ENCODE data around the gene MAST4. TPM values are rescaled to one million over a fixed set of nuclear protein-coding genes. Genes with fewer than 3 reads are reported as not detected.
A peak's percentile ranks its signal among the peaks of the same experiment; 100 is the strongest.

Gene MAST4
- total RNA-seq, 2 donors from 2014 or later = 41.1 to 64.8 TPM

DNA sequence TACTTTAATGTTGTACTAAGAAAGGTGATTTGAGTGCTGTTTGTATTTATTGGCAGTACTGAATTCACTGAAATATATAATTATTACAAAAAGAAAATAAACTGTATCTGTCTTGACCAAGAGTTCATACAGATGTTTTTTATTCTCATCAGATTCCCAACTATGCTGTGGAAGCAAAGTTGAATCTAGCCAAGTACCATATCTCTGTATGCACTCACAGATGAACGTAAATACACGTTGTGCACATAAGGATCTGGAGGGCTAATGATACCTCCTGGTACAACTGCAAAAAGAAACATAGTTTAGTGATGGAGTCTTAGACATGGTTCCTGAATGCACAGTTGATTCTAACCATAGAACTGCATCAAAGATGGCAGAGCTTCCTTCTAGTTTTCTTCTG lies 431.0 kb downstream of the MAST4 start:
- no peak for DNase-seq
- intact Hi-C loops (cut with DNase I) = no loop called here
- no peak for ATAC-seq

DNA sequence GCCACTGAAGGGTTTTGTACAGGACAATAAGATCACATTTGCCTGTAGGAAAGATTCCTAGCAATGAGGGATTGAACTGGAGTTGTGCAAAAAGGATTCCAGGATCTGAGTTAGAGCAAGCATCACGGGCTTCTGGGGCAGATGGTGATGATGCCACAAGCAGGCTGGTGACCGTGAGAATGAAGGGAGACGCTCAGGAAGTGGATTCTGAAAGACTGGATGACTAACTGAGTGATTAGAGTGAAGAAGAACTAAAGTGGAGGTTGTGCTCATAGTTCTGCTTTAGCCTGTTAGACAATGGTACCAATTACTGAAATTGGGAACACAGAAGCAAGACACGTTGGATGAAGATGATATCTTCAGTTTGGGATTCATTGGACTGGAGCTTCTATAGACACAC lies 432.2 kb downstream of the MAST4 start:
- ATAC-seq (no peak), DNase-seq (no peak)
- intact Hi-C loops (cut with DNase I) = no loop called here

DNA sequence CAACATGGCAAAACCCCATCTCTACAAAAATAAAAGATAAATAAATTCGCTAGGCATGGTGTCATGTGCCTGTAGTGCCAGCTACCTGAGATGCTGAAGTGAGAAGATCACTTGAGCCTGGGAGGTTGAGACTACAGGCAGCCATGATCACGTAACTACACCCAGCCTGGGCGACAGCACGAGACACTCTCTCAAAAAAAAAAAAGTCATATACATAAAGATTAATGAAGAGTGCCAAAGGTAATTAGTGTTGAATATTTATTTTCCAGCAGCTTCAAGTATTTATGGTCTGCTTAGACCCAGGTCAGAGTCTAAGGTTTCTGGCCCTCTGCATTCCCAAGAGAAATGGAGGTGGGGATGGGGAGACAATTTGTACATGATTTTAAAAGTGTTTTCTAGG lies 432.7 kb downstream of the MAST4 start:
- ATAC-seq (no peak), DNase-seq (no peak)
- intact Hi-C loops (cut with DNase I) = no loop called here

DNA sequence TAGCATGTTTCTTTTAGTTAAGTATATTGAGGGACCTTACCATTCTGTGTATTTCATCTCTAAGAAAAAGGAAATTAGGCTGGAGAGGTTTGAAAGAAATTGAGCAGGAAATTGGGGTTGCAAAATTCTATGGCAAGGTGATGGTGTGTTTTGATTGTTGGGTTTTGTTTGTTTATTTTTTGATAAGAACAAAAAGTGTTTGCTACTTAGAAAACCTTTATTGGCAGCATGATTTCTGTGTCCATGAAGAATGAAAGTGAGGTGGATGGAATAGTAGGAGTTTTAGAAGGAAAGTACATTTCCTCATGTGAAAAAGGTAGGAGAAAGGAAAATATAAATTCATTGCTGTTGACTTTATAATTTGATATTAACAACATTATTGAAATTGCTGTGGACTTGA lies 433.3 kb downstream of the MAST4 start:
- ATAC-seq (no peak), DNase-seq (no peak)
- intact Hi-C loops (cut with DNase I) = no loop called here

DNA sequence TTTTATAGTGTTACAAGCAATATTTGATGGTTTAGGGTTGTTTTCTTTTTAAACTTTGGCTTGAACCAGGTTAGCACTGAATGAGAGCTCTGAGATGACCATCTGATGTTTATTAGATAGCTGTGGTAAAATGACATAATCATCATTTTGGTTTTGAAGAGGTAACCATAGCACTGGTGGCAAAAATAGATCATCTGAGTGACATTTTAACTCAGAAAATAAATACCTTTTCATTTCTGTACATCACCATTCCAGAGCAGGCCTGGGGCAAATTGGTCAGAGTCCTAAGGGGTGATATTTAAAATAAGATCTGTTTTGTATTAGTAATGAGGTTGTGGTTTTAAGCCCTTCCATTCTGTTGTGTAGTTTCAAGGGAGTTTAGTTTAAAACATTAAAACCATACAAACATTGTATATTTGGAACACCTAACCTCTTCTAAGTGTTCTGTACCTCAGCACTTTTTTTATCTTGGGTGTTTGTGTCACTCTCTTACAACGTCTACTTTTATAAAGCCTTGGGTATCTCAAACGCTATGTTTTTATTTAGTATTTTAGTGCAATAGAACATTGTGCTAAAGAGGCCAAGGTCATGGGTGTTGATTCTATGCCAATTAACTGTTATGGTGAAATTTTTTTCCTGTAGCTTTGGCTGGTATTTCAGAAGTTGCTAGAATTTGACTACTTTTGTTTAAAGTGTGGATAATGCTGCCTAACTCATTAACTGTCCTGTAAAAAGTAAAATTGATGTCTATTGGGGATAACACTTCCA lies 434.3 kb downstream of the MAST4 start:
- intact Hi-C loops (cut with DNase I) = no loop called here
- no peak for ATAC-seq
- no peak for DNase-seq

DNA sequence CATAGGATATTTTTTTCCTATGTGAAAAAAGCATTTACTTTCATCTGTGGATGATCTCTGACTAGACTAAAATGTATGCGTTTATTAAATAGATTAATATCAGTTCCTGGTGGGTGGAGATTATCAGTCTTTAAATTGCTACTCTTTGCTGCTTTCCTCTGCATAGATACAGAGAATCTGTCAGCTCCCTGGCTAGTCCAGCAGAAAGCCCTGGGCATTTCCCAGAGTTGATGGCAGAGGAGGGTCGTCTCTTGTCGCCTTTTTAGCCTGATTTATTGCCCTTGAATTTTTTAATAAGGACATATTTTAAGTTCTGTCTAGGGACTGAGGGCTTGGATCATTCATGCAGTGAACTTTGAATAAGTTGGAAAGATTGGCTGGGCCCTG lies 434.9 kb downstream of the MAST4 start:
- intact Hi-C loops (cut with DNase I) = no loop called here
- peak in 1 of 2 donors; percentile 10 for ATAC-seq
- DNase-seq = no peak

DNA sequence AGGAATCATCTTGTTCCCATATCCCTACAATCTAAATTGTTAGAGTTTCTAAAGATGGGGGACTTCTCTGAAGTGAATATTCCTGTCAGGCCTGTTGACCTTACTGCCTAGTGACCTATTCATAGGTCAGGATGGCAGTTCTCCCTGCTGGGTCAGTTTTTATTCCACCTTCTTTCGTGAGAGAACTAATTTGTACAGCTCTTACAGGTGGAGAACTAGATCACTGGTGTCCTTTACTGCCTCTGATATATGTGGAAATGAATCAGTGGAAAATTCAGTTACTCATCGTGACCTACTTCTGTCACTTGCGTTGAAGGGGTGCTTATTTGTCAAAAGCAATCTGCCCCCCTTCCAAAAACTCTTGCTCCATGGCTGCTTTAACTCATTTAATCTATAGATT lies 435.5 kb downstream of the MAST4 start:
- intact Hi-C loops (cut with DNase I) = no loop called here

DNA sequence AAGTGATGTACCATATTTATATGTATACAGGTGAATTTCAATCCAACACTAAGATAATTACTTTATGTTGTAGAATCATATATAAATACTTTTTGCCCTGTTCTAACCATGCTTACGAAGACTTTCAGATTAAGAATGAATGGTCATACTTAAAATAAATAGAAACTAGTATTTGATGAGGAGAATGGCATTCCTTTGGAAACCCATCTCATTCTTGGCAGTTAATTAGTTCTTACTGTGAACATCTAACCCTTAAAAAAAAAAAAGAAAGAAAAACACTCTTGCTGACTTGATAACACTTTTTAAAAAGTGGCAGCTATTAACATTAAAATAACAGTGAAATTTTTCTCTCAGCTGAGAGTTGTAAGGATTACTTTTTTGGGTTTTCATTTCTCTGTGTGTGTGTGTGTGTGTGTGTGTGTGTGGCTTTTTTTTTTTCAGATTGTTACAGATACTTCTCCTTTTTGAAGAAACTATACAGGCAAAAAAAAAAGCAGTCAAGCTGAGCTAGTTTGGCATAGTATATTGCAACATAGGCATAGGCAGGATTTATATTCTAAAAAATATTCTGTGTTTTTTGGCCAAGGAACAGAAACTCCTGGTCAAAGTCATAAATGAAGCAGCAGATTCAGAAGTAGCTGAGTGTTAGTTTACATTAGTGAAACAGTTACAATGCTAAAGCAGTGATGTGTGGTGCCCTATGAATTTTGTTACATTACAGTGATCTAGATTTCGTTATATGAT lies 436.9 kb downstream of the MAST4 start:
- peak in 1 of 2 donors; percentile 8 for ATAC-seq
- no peak for DNase-seq
- intact Hi-C loops (cut with DNase I) = no loop called here

More for the DNA sequence above, 435.5 kb downstream of the MAST4 start:
- ATAC-seq (no peak), DNase-seq (no peak)

DNA sequence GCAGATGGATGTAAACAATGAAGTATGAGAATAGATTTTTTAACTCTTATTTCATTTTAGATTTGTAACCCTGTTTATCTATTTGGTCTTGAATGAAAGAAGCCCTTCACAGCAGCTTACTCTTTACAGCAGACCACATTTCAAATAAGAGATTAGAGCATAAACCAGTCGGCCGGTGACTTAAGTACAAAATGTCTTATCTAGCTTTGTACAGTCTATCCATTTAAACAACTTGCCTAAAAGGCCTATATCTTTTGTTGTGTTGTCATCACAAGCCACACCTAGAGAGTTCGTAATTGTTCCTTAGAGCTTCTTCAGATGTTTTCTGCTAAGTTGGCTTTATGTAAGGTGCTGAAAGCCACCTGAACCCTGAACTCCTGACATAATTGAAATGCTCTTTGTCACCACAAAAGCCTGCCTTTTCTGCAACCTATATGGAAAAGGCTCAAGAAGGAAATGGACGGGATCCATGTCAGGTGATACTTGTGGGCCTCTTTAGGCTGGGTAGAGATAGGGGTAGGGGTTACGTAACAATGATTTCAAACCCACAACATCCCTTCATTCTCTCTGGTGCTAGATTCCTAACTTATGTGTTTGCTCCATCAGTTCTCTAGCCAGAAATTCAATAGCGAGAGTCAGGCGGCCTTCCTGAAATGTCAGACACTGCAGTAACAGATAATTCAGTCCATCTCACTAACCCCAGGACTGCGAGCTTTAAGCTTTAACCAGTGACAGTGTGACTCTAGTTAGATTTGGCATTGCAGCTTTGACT lies 437.9 kb downstream of the MAST4 start:
- intact Hi-C loops (cut with DNase I) = no loop called here
- ATAC-seq (peak; percentile 17 to 37), DNase-seq (no peak)

DNA sequence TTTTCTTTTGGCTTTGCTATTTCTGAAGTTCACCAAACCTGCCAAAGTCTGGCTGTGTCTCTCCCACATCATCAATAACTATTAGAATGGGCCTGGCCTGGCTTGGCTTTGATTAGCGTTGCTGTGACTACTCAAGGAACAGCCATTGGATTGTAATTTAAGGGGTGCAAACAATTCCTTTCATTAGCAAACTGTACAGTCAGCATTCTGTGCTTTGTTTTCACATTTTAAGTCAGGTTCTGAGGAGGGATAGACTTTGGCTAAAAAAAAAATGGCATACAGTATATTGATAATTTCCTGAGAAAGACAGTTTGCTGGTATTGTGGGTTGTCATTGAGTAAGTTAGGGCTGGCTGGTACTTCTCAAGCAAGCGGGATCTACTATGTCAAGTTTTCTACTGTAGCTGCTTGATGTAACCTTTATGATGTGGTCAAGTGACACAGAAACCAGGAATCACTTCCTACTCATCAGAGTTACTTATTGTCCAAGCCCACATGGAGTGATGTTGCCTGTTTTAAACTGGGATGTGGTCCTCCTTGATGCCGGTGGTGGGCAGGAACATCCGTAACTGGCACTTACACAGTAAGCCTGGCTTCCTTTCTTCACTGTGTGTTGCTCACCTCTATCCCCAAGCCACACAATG lies 439.0 kb downstream of the MAST4 start:
- DNase-seq (no peak), ATAC-seq (no peak)
- intact Hi-C loops (cut with DNase I) = no loop called here

DNA sequence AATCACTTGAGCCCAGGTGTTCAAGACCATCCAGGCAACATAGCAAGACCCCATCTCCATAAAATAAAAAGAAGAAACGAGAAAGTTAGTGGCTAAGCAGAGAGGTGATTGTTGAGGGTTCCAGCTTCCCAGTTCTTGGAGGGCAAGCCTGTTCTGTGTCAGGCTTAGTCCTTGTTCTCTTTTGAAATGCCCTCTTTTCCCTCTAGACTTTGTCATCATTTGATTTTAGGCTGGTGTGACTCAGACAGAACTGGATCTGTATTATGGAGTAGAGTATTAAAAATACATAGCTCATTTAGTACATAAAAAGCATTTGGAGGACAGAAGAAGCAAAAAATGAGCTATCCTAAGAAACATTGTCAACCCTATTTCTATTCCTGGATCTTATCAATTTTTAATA lies 441.0 kb downstream of the MAST4 start:
- no peak for DNase-seq
- ATAC-seq = peak in 1 of 2 donors; percentile 44
- intact Hi-C loops (cut with DNase I) = no loop called here

DNA sequence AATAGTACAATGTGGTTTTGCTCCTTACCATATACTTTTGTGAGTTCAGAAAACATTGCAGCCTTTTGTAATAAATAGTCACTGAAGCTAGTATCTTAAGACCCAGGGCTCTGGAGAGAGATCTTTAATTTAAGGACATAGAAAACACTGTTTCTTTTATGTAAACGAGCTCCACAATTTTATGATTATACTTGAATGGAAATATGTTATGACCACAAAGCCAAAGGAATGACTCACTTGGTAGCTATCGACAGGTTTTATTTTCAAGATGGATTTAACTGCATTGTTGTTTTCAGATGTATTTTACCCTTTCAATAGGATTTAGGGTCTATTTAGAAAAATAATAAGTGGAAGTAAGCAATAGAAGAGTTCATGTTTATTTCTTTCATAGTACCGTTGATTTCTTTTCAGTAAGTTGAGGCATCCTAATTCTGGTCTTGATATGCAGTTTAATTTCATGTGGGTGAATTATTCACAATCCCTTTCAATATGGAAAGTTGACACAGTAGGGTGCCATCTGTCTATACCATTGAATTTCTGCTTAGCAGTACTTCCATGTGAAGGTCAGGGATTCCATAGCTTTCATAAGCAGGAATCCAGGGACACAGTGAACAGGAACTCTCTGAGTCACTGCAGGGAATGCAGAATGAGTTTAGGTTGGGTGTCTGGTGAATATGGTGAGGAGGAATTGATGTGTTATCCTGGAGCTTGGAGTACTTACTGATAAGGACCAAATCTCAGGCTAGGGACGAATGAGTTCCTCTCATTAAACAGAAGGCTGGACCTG lies 442.8 kb downstream of the MAST4 start:
- ATAC-seq (peak in 1 of 2 donors; percentile 68), DNase-seq (no peak)
- intact Hi-C loops (cut with DNase I) = no loop called here

DNA sequence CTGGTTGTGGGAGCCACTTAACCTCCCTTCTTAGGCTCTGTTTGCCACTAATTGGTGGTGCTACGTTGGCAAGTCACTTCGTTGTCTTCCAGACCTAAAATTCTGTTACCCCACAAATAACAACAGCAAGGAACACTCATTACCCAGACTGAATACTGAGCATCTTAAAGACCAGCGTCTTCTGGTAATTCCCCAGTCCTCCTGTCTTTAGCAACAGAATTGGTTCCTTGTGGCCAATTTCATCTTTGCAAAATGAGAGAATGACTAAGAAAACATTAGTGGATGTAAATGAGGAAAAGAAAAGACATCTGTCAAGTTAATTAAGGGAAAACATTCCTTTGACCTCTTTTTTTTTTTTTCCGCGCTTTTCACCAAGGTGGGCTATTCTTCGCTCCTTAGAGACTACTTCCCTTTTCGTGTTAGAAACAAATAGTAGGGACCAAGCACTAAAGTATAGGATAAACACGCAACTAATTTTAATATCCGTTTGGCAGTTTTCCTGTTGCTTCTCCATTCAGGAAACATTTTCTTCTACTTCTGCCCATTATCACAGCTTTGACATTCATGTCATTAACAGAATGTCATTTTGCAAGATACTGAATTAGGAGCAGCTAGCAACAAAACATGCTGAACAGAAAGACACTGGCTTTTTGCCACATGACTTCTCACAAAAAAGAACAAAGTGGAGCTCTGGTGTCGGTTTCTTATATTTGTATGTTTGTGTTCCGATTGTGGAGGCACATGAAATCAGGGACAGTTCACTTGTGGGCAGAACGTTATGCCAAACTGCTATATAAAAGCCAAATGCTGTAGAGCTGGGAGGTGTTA lies 446.2 kb downstream of the MAST4 start:
- DNase-seq (no peak), ATAC-seq (no peak)
- intact Hi-C loops (cut with DNase I) = loop anchor here in 1 of 2 donors (10.0 kb wide), 1 partner anchor 52 kb away; no protein-coding TSS in a partner anchor

DNA sequence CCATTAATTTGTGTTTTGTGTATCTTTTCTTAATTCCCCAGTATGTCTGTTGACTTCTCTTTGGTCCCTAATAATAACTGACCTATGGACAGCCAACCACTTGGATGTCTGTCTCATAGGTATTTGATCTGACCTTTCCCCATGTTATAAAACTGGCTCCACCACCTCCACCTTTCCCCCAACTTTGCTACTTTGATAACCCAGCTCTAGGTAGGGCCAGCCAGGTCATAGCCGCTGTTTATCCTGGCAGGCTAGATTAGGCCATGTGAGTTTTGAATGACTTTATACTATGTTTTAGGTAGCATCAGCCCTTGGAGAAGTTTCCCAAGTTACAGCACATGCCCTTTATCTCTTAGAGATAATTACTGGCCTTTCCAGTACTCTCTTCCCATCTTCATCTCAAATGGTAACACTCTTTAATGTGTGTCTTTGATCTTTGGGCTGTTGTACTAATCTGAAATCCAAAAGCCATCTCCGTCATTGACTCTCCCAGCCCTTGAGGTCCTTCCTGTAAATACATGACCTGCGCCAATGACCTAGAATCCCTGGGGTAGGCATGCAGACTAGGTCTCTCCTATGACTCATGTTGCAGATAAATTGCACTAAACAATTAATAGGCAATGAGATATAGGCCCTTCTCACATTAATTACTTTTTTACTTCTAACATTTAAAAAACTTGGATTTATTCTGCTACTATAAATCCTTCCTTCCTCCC lies 447.8 kb downstream of the MAST4 start:
- no peak for ATAC-seq
- intact Hi-C loops (cut with DNase I) = loop anchor here in 1 of 2 donors (10.0 kb wide), 1 partner anchor 51 kb away; no protein-coding TSS in a partner anchor
- no peak for DNase-seq

DNA sequence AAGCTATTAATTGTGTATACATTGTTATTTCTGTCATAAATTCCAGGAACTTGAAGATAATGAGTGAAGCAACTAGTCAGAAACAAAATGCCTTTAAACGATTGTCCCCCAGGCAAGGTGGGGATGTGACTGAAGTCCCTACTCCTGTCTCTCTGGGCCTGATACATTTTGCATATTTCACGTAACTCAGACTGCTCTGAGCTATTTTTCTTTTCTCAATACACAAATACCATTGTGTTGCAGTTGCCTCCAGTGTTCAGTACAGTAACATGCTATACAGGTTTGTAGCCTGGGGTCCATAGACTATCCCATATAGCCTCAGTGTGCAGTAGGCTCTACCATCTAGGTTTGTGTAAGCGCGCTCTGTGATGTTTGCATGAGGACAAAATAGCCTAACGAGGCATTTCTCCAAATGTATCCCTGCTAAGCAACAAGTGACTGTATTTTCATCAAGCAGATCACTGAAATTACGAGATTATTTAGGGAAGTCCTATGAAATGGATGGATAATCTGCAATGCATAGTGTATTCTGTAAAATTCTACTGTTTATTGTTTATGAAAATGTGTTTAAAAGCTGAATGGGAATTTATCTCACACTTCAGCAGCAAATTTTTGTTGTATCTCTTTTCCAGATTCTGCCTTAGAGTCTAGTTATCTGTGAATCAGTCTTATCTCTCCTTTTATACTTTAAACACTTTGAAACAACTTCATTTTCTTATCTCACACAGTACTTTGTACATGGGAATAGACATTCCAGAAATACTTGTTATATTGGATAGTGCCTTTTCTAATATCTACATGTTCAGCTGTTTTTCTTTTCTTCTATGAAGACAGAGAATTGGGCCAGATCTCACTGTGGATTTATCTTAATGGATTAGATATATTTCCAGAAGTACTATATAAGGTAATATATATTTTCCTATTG lies 449.9 kb downstream of the MAST4 start:
- no peak for DNase-seq
- intact Hi-C loops (cut with DNase I) = loop anchor here in 1 of 2 donors (10.0 kb wide), 1 partner anchor 49 kb away; no protein-coding TSS in a partner anchor
- ATAC-seq = no peak

DNA sequence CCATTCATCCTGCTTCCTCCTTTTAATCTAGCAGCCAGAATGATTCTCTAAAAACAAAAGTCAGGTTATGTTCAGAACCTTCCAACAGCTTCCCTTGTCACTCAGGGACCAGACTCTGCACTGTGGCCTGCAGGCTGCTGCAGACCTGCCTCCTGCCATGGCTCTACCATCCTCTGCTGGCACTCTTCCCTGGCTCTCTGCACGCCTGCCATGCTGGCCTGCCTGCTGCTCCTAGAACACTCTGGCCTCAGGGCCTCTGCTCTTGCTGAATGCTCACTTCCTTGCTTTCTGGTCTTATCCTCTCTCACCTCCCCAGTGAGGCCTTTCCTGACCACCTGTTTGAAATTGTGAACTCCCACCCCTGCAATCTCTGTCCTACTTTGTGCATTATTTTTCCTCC lies 451.0 kb downstream of the MAST4 start:
- ATAC-seq = peak; percentile 72 to 88
- intact Hi-C loops (cut with DNase I) = loop anchor here in 1 of 2 donors (10.0 kb wide), 1 partner anchor 48 kb away; no protein-coding TSS in a partner anchor
- peak; percentile 42 for DNase-seq

All from left cardiac atrium (tissue), 4 donors.